HAP-1 (cell line): ENCODE results near the gene RDH13.
A peak's percentile ranks its signal among the peaks of the same experiment; 100 is the strongest.

Source experiments
- DNase-seq, 2 experiments: peaks; one replicate each; pipeline ENCODE4 v3.0.0-alpha.2; 2016 to 2020; ENCODE audit warnings: low spot score in 2 of 2
- H3K27me3 ChIP-seq: fragments of 250-450 bp; sonication (Bioruptor Pico); 2 replicates; pipeline ENCODE4 v1.5.1; 2020; ENCODE audit warnings: low read depth, mild to moderate bottlenecking, moderate library complexity
- H3K36me3 ChIP-seq: fragments of 250-450 bp; sonication (Bioruptor Pico); replicated peaks from 2 replicates; pipeline ENCODE4 v1.5.1; 2020; ENCODE audit warnings: mild to moderate bottlenecking
- H3K4me1 ChIP-seq: fragments of 250-450 bp; sonication (Bioruptor Pico); 2 replicates; pipeline ENCODE4 v1.5.1; 2020; ENCODE audit warnings: mild to moderate bottlenecking
- H3K4me3 ChIP-seq: fragments of 250-450 bp; sonication (Bioruptor Pico); 2 replicates; pipeline ENCODE4 v1.5.1; 2020; ENCODE audit warnings: mild to moderate bottlenecking, moderate library complexity
- H3K9me3 ChIP-seq: fragments of 250-450 bp; sonication (Bioruptor Pico); 2 replicates; pipeline ENCODE4 v1.5.1; 2020; ENCODE audit warnings: mild to moderate bottlenecking, moderate library complexity
- in situ Hi-C: fragments of 300-500 bp; cut with MboI; formaldehyde crosslinking; loops from 3 replicates; pipeline ENCODE4 v1.14.3; 2020; ENCODE audit warnings: low sequenced_read_pairs, inconsistent platforms, mixed read lengths

The RDH13 gene

DNA sequence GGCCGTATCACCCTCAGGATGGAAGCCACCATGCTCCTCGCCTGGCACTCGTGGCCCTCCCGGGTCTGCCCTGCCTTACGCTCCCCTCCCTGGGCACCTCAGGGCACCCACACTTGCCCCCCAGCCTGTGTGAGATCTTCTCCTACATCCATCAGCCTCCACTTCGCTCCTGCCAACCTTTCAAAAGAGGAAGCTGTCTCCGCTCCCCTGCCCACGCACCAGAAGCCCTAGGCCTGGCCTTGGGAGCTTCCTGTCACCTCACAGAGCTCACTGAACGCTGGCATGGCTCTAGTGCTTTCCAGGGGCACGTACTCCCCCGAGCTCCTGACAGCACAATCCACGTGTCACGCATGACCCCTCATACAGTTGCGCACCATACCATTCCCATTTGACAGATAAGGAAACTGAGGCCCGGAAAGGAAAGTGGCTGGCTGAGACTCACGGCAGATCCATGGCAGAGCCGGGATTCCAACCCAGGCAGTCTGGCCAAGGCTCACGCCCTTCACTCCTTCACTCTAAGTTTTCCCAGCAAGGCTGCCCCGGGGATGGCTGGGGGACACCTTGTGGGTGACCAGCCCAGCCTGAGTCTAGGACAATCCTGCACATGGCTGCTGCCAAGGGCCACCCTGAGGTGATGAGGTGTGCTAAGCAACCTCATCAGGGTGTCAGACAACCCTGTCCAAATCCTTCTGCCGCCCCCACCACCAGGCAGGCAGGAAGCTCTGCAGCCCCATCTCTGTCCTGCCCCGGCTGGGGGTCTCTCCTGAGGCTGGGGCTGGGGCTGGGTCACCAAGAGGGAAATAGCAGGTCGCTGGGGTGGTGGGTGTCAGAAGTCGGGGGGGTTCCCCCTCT lies 35.1 kb upstream of the RDH13 start:
- Histone ChIP-seq H3K36me3 (peaks cover 12% of the 10 kb centered on the region), H3K4me1 (no peaks in the 10 kb centered on the region), H3K27me3 (no peaks in the 10 kb centered on the region), H3K4me3 (no peak overlapping the region), H3K9me3 (no peaks in the 10 kb centered on the region)
- in situ Hi-C loops, result no loop called here
- DNase-seq, result no peak

DNA sequence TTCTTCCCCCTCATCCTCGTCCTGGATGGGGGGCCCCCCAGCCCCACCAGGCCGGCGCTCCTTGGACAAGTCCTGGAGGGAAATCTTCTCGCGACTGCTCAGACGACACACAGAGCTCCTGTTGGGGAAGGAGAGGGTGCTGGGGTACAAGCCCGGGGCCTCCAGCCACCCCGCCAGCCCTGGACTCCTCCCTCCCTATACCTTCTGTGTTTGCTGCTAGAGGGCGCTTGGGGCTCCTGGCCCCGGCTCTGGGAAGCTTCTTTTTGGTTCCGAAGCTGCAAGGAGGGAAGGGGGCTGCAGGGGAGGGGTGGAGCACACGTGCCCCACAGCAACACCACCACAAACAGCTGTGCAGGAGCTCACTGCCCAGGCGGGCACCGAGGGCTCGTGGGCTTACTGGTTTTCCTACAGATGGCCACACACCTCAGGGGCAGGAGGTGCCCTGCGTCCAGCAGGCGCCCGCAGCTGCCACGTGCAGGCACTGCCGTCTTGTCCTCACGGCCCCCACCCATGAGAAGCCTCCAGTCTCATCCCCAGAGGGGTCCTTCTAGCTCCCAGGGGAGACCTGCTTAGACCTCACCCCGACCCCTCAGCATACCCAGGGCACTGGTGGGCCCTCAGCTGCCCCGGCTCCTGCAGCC lies 33.2 kb upstream of the RDH13 start:
- no peak for DNase-seq
- no peak overlapping the region for H3K4me3 ChIP-seq
- no peaks in the 10 kb centered on the region for H3K4me1 ChIP-seq
- no peaks in the 10 kb centered on the region for H3K27me3 ChIP-seq
- in situ Hi-C loops, result no loop called here
- H3K9me3 ChIP-seq, result no peaks in the 10 kb centered on the region
- peaks cover 8% of the 10 kb centered on the region for H3K36me3 ChIP-seq

DNA sequence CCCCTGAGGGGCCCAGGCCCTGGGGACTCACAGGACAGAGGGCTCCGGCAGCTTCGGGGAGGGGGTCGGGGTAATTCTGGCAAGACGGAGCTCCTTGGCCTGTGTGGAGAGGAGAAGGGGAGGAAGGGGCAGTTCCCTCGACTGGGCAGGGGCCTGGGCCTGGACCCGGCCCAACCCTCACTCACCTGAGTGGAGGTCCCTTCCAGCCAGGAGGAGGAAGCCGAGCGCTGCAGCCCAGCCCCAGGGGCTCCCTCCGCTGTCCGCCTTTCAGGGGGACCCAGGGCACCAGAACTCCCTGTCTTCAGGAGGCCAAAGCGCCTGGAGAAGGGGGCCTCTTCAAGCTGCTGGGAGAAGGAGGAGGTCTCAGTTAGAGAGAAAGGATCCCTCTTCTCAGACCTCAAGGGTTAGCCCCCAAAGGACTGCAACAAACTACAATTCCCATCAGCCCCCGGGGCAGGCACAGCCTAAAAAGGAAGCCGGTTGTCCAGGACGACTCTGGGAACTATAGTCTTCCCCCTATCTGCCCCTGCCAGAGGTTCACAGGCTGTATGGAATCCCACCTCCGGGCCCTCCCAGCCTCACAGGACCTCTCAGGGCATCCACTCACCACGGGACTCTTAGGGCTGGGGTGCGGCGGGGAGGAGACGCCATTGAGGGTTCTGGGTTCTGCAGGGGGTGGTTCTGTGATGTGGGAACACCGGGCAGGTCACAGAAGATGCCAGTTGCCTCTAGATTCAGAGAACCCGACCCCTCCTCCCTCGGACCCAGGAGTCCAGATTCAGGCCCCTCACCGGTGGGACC lies 32.5 kb upstream of the RDH13 start:
- H3K9me3 ChIP-seq, result no peaks in the 10 kb centered on the region
- H3K36me3 ChIP-seq, result peaks cover 15% of the 10 kb centered on the region
- H3K4me3 ChIP-seq, result no peak overlapping the region
- H3K27me3 ChIP-seq, result no peaks in the 10 kb centered on the region
- in situ Hi-C loops, result no loop called here
- H3K4me1 ChIP-seq, result no peaks in the 10 kb centered on the region
- peak in 1 of 2 experiments; percentile 37 for DNase-seq

GRCh38 chr19:55094456-55095259 lies 31.7 kb upstream of the RDH13 start:
- in situ Hi-C loops, result no loop called here
- DNase-seq, result no peak
- peaks cover 15% of the 10 kb centered on the region for H3K36me3 ChIP-seq

GRCh38 chr19:55092423-55093318 lies 29.7 kb upstream of the RDH13 start:
- no peak overlapping the region for H3K4me3 ChIP-seq
- no peaks in the 10 kb centered on the region for H3K27me3 ChIP-seq
- H3K4me1 ChIP-seq, result no peaks in the 10 kb centered on the region
- H3K36me3 ChIP-seq, result peaks cover 15% of the 10 kb centered on the region
- no peaks in the 10 kb centered on the region for H3K9me3 ChIP-seq
- no peak for DNase-seq
- in situ Hi-C loops, result no loop called here

More at GRCh38 chr19:55094456-55095259, 31.7 kb upstream of the RDH13 start:
- Histone ChIP-seq H3K9me3 (no peaks in the 10 kb centered on the region), H3K4me1 (no peaks in the 10 kb centered on the region), H3K27me3 (no peaks in the 10 kb centered on the region), H3K4me3 (no peak overlapping the region)

DNA sequence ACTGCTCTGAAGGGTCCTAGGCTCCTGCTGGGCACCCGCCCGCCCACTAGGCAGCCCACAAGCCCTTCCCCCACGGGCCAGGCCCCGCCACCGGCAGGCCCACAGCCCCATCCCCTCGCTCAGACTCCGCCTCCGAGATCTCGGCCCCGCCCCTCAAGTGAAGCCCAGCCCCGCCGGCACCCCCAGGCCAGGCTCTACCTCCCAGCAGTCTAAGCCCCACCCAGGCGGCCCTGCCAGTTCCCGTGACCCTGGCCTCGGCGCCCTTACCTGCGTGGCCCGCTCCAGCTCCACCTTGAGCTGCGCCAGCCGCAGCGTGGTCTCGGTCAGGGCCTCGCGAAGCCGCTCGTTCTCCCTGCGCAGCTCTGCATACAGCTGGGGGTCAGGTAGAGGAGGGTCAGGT lies 29.0 kb upstream of the RDH13 start:
- DNase-seq, result peak in 1 of 2 experiments; percentile 61
- Histone ChIP-seq H3K4me1 (no peaks in the 10 kb centered on the region), H3K36me3 (peaks cover 15% of the 10 kb centered on the region), H3K27me3 (no peaks in the 10 kb centered on the region), H3K9me3 (no peaks in the 10 kb centered on the region), H3K4me3 (no peak overlapping the region)
- in situ Hi-C loops, result no loop called here

GRCh38 chr19:55091126-55091910 lies 28.4 kb upstream of the RDH13 start:
- H3K27me3 ChIP-seq, result no peaks in the 10 kb centered on the region
- no peaks in the 10 kb centered on the region for H3K4me1 ChIP-seq
- DNase-seq, result no peak
- no peak overlapping the region for H3K4me3 ChIP-seq
- no peaks in the 10 kb centered on the region for H3K9me3 ChIP-seq
- in situ Hi-C loops, result no loop called here
- peaks cover 15% of the 10 kb centered on the region for H3K36me3 ChIP-seq

DNA sequence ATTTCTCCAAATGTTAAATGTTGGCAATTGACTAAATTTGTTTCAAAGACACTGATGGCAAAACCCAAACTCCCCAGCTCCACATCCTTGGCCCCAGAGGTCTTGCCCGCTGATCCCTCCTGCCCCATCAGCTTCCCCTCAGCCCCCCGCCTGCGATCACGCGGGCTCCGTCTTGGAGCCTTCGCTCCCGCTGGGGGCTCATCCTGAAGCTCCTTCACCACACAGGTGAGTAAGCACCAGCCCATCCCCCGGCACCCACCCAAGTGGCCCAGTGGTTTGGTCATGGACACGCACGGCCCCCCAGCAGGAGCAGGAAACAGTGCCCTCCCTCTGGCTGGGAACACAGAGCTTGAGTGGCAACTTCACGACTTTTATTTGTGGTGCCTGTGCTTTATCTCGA lies 27.6 kb upstream of the RDH13 start:
- in situ Hi-C loops, result no loop called here
- H3K27me3 ChIP-seq, result no peaks in the 10 kb centered on the region
- DNase-seq, result no peak
- H3K4me1 ChIP-seq, result no peaks in the 10 kb centered on the region
- peaks cover 15% of the 10 kb centered on the region for H3K36me3 ChIP-seq
- no peaks in the 10 kb centered on the region for H3K9me3 ChIP-seq
- no peak overlapping the region for H3K4me3 ChIP-seq

DNA sequence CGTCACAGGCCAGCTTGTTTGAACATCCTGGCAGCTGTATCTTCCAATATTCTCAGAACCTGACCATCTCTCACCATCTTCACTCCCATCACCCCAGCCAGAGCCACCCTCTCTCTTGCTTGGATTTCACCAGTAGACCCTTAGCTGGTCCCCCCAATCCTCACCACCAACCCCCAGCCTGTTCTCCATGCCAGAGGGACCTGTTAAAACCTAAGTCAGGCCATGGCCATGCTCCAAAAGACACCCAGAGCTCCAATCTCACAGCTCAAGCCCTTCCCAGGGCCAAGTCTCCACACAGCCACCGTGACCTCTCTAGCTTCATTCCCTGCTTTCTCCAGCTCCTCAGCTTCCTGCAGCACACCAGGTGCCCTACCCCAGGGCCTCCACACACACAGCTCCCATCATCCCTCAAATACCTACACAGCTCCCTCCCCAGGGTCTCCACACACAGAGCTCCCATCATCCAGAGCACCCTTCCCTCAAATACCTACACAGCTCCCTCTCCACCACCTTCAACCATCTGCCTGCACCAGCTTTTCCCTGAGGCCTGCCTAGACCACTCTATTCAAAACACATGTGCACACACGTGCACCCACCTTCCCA lies 26.5 kb upstream of the RDH13 start:
- H3K4me1 ChIP-seq, result no peaks in the 10 kb centered on the region
- H3K36me3 ChIP-seq, result peaks cover 9% of the 10 kb centered on the region; the same call in 1 of the 2 replicates
- H3K27me3 ChIP-seq, result no peaks in the 10 kb centered on the region
- in situ Hi-C loops, result no loop called here
- DNase-seq, result no peak
- H3K4me3 ChIP-seq, result no peak overlapping the region
- H3K9me3 ChIP-seq, result no peaks in the 10 kb centered on the region

- no peaks in the 10 kb centered on the region for H3K9me3 ChIP-seq
- H3K27me3 ChIP-seq, result no peaks in the 10 kb centered on the region
- no peaks in the 10 kb centered on the region for H3K4me1 ChIP-seq
- H3K36me3 ChIP-seq, result peaks cover 8% of the 10 kb centered on the region; the same call in 1 of the 2 replicates
- DNase-seq, result peak; percentile 19 to 94
- in situ Hi-C loops, result no loop called here
- H3K4me3 ChIP-seq, result no peak overlapping the region
Observed at GRCh38 chr19:55088543-55089341, 25.8 kb upstream of the RDH13 start.

DNA sequence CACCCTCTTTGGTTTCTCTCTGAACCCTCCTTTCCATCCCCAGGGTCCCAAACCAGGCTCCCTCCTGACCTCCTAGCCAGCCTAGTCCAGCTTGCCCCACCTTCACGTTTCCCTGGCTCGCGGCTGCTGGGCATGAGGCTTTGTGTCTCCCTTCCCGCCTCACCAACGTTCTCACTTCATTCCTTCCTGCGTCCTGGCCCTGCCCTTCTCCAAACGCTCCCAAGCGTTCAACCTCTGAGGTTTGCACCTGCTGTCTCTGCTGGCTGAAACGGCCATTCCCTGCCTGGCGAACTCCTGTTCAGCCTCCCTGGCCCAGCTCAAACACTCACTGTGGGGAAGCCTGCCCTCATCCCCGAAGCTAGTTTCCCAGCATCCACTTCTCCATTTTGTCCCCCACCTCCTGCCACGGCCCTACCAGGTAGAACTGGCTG lies 25.1 kb upstream of the RDH13 start:
- in situ Hi-C loops, result no loop called here
- DNase-seq, result no peak
- Histone ChIP-seq H3K36me3 (peaks cover 8% of the 10 kb centered on the region; the same call in 1 of the 2 replicates), H3K4me3 (no peak overlapping the region), H3K27me3 (no peaks in the 10 kb centered on the region), H3K4me1 (no peaks in the 10 kb centered on the region), H3K9me3 (no peaks in the 10 kb centered on the region)
